MCF 10A (cell line): ENCODE measurements around the gene EMILIN2. TPM values are rescaled to one million over a fixed set of nuclear protein-coding genes. Genes with fewer than 3 reads are reported as not detected.
"Not testable (repeated sequence)": the region's sequence is repeated elsewhere in the genome, so short reads cannot be mapped to it uniquely, and the experiment has no call there.

Source experiments
- BruUV-seq: library from RNA; stranded (reverse); fragments of 400-500 nt; replicated peaks from 2 replicates; lab custom pipeline; 2021; lab: Mats Ljungman, UMichigan
- CTCF ChIA-PET: fragments of 300-600 bp; sonication (Branson Sonifier 250); formaldehyde crosslinking; extraction: SDS; loops from one replicate; lab custom pipeline; 2021; ENCODE audit warnings: antibody characterized with exemption, inconsistent platforms; lab: Yijun Ruan, JAX
- POLR2A ChIA-PET: fragments of 300-600, 350-650 bp; sonication (Branson Sonifier 250); formaldehyde crosslinking; extraction: SDS; loops from one replicate; lab custom pipeline; 2020; ENCODE audit warnings: antibody characterized with exemption, inconsistent platforms; lab: Yijun Ruan, JAX
- DNase-seq: peaks from one replicate; pipeline ENCODE4 v3.0.0-alpha.2; 2018; ENCODE audit not compliant: unreplicated experiment
- H3K27ac Mint-ChIP-seq: one replicate; pipeline ENCODE4 v1.8.0; 2022; ENCODE audit warnings: mild to moderate bottlenecking, low read depth, mixed read lengths; ENCODE audit not compliant: unreplicated experiment
- H3K27me3 Mint-ChIP-seq: one replicate; pipeline ENCODE4 v1.8.0; 2022; ENCODE audit warnings: mixed read lengths; ENCODE audit not compliant: insufficient read depth, unreplicated experiment
- H3K36me3 Mint-ChIP-seq: one replicate; pipeline ENCODE4 v1.8.0; 2022; ENCODE audit warnings: mild to moderate bottlenecking, moderate library complexity, mixed read lengths; ENCODE audit not compliant: insufficient read depth, unreplicated experiment
- H3K4me1 Mint-ChIP-seq: one replicate; pipeline ENCODE4 v1.8.0; 2022; ENCODE audit warnings: mixed read lengths; ENCODE audit not compliant: insufficient read depth, unreplicated experiment
- H3K4me3 Mint-ChIP-seq: one replicate; pipeline ENCODE4 v1.8.0; 2022; ENCODE audit warnings: mild to moderate bottlenecking, moderate library complexity, mixed read lengths; ENCODE audit not compliant: unreplicated experiment
- H3K9me3 Mint-ChIP-seq: one replicate; pipeline ENCODE4 v1.8.0; 2022; ENCODE audit warnings: mixed read lengths; ENCODE audit not compliant: unreplicated experiment
- intact Hi-C: fragments of 100-400 bp; cut with micrococcal nuclease; formaldehyde crosslinking; loops from 2 replicates; pipeline ENCODE4 v1.14.1; 2022
- total RNA-seq: library from RNA; stranded (reverse); gene quantifications from 2 replicates; pipeline ENCODE4 v1.2.3, GENCODE V29; 2022
- TF ChIP-seq, protein P1 (sequence below): fragments of 200-600 bp; IDR thresholded peaks from one replicate; pipeline ENCODE4 v1.8.0; 2022; ENCODE audit warnings: antibody characterized with exemption, mild to moderate bottlenecking; ENCODE audit not compliant: unreplicated experiment

Gene EMILIN2
- total RNA-seq, 1 experiment from 2014 or later, result not detected

DNA sequence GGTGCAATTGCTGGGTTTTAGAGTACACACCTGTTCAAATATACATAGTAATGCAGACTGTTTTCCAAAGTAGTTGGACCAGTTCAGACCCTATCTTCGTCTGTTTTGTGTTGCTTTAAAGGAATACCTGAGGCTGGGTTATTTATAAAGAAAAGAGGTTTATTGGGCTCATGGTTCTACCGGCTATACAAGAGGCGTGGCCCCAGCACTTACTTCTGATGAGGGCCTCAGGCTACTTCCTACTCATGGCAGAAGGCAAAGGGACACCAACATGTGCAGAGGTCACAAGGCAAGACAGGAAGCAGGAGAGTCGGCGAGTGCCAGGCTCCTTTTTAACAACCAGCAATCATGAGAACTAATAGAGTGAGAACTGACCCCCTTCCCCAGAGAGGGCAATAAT, 21.9 kb upstream of the EMILIN2 start:
- TF ChIP-seq, protein P1, sequence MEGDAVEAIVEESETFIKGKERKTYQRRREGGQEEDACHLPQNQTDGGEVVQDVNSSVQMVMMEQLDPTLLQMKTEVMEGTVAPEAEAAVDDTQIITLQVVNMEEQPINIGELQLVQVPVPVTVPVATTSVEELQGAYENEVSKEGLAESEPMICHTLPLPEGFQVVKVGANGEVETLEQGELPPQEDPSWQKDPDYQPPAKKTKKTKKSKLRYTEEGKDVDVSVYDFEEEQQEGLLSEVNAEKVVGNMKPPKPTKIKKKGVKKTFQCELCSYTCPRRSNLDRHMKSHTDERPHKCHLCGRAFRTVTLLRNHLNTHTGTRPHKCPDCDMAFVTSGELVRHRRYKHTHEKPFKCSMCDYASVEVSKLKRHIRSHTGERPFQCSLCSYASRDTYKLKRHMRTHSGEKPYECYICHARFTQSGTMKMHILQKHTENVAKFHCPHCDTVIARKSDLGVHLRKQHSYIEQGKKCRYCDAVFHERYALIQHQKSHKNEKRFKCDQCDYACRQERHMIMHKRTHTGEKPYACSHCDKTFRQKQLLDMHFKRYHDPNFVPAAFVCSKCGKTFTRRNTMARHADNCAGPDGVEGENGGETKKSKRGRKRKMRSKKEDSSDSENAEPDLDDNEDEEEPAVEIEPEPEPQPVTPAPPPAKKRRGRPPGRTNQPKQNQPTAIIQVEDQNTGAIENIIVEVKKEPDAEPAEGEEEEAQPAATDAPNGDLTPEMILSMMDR, result no peak
- intact Hi-C loops, result no loop called here
- DNase-seq, result no peak
- no TSS peak for BruUV-seq
- Mint-ChIP-seq H3K36me3 (no peaks in the 10 kb centered on the region), H3K9me3 (no peaks in the 10 kb centered on the region), H3K4me1 (no peaks in the 10 kb centered on the region), H3K4me3 (no peak overlapping the region), H3K27ac (no peak overlapping the region), H3K27me3 (peaks cover 20% of the 10 kb centered on the region)
- ChIA-PET CTCF (no interaction called here), POLR2A (no interaction called here)

DNA sequence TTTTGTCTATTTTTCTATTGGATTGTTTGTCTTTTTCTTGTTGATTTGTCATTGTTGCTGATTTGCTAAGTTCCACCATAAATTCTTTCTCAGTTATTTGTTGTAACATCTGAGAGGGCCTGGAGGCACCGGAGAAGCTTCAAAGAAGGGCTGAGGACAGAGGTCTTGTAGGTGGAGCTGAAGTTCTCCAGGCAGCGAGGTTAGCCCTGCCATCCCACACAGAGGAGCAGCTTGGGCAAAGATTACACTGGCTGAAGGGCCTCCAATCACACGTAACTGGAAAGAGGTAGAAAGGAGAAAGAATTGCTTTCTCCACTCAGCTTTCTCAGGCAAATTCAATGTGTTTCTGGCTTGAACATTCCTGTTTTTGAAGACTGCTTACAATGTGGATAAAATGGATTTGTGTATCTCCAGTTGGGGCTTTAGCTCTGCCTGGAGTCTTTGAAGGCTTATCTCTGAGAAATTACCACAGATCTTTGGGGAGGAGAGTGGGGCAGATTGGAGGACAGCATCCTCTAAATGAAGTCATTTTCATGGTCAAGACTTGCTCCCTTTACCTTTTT, 21.1 kb upstream of the EMILIN2 start:
- BruUV-seq, result no TSS peak
- ChIA-PET POLR2A (interaction anchor here (0.6 kb wide), 1 partner anchor 16 kb away, joined by 3 read pairs; no protein-coding TSS in a partner anchor), CTCF (interaction anchor here (0.7 kb wide), 1 partner anchor 179 kb away, joined by 3 read pairs; no protein-coding TSS in a partner anchor)
- TF ChIP-seq, protein P1, result no peak
- no peak for DNase-seq
- no peak overlapping the region for H3K27ac Mint-ChIP-seq
- H3K4me3 Mint-ChIP-seq, result no peak overlapping the region
- peaks cover 26% of the 10 kb centered on the region for H3K27me3 Mint-ChIP-seq
- no peaks in the 10 kb centered on the region for H3K9me3 Mint-ChIP-seq
- H3K36me3 Mint-ChIP-seq, result no peaks in the 10 kb centered on the region
- intact Hi-C loops, result no loop called here
- H3K4me1 Mint-ChIP-seq, result no peaks in the 10 kb centered on the region

DNA sequence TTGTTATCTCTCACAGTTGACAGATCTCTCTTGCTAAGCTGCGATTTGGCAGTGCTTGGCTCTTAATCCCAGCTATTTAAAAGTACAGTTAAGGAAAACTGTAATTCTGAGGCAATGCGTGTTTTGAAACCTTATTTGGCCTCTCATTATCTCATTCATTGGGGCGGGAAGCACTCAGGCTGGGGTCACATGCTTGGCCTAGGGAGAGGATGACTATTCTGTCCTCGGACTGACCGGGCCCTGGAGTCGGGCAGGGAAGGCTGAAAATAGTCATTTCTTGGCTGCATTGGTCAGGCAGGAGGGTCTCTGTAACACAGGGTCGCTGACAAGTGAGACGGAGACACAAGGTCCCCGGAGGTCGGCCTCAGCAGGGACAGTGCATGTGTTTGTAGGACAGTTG, 20.2 kb upstream of the EMILIN2 start:
- no peaks in the 10 kb centered on the region for H3K36me3 Mint-ChIP-seq
- no peak for DNase-seq
- H3K4me1 Mint-ChIP-seq, result no peaks in the 10 kb centered on the region
- no peaks in the 10 kb centered on the region for H3K9me3 Mint-ChIP-seq
- POLR2A ChIA-PET, result interaction anchor here (0.8 kb wide), 1 partner anchor 9 kb away, joined by 3 read pairs; no protein-coding TSS in a partner anchor
- no peak overlapping the region for H3K27ac Mint-ChIP-seq
- TF ChIP-seq, protein P1, result no peak
- no TSS peak for BruUV-seq
- CTCF ChIA-PET, result interaction anchor here (0.7 kb wide), 1 partner anchor 180 kb away, joined by 3 read pairs; no protein-coding TSS in a partner anchor
- H3K27me3 Mint-ChIP-seq, result peaks cover 26% of the 10 kb centered on the region
- no peak overlapping the region for H3K4me3 Mint-ChIP-seq
- intact Hi-C loops, result no loop called here

DNA sequence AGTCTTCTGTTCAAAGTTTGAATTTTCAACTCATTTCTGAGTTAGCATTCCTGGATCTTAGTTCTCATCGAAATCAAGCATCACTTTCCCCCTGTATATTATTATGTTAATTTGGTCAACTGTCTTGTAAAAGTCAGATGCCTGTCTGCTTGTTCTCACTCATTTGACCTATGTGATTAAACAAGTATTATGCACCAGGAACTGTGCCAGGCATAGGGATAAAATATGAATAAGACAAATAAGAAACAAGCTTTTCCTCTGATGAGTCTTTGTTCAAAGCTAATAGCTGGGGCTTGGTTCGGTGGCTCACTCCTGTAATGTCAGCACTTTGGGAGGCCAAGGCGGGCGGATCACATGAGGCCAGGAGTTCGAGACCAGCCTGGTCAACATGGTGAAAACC, 19.7 kb upstream of the EMILIN2 start:
- H3K27me3 Mint-ChIP-seq, result peaks cover 26% of the 10 kb centered on the region
- intact Hi-C loops, result no loop called here
- H3K9me3 Mint-ChIP-seq, result no peaks in the 10 kb centered on the region
- H3K4me3 Mint-ChIP-seq, result no peak overlapping the region
- no TSS peak for BruUV-seq
- no peak for DNase-seq
- H3K27ac Mint-ChIP-seq, result no peak overlapping the region
- ChIA-PET CTCF (no interaction called here), POLR2A (interaction anchor here (0.8 kb wide), 1 partner anchor 9 kb away, joined by 3 read pairs; no protein-coding TSS in a partner anchor)
- TF ChIP-seq, protein P1, result no peak
- H3K36me3 Mint-ChIP-seq, result no peaks in the 10 kb centered on the region
- H3K4me1 Mint-ChIP-seq, result no peaks in the 10 kb centered on the region

DNA sequence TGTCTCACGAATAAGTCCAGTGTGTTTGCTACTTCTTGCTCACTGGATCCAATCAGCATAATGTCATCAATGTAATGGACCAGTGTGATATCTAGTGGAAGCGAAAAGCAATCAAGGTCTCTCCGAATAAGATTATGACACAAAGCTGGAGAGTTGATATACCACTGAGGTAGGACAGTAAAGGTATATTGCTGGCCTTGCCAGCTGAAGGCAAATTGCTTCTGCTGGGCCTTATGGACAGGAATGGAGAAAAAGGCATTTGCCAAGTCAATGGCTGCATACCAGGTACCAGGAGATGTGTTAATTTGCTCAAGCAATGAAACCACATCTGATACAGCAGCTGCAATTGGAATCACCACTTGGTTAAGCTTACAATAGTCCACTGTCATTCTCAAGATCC, 10.7 kb upstream of the EMILIN2 start:
- H3K4me3 Mint-ChIP-seq, H3K9me3 Mint-ChIP-seq, intact Hi-C loops, DNase-seq, BruUV-seq, H3K27ac Mint-ChIP-seq, H3K36me3 Mint-ChIP-seq, H3K4me1 Mint-ChIP-seq, CTCF ChIA-PET, H3K27me3 Mint-ChIP-seq: not testable (repeated sequence)
- POLR2A ChIA-PET, result interaction anchor here (1.0 kb wide), 1 partner anchor 9 kb away, joined by 3 read pairs; no protein-coding TSS in a partner anchor

DNA sequence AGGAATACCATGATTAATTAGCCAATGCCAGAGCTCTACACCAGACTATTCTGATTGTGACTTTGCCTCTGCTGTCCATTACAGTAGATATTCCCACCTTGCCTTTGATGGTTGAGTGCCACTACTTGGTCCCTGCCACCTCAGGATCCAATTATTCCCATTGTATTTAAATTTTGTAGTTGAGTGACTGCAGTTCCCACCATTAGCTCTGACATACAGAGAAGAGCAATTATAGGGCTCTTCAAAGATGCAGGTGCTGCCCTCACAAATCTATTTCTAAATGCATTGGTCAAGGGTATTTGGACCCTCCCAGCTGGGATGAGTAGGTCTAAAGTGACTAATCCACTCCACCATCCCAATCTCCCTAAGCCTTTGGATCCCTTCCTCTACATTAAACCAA, 9.5 kb upstream of the EMILIN2 start:
- H3K4me3 Mint-ChIP-seq, POLR2A ChIA-PET, BruUV-seq, H3K27ac Mint-ChIP-seq, H3K4me1 Mint-ChIP-seq, DNase-seq, H3K27me3 Mint-ChIP-seq, intact Hi-C loops, H3K9me3 Mint-ChIP-seq, H3K36me3 Mint-ChIP-seq: not testable (repeated sequence)
- CTCF ChIA-PET, result interaction anchor here (0.6 kb wide), 1 partner anchor 275 kb away, joined by 5 read pairs; no protein-coding TSS in a partner anchor
